HepG2 (cell line): ENCODE data around the gene DCST2. TPM values are rescaled to one million over a fixed set of nuclear protein-coding genes. Genes with fewer than 3 reads are reported as not detected.

Experiments used
- ARNT2 ChIP-seq: sonication (generic); formaldehyde crosslinking; IDR thresholded peaks from 2 replicates; pipeline ENCODE4 v1.8.0; 2022; ENCODE audit warnings: mild to moderate bottlenecking, low read depth, missing genetic modification reagents, moderate library complexity
- ATF5 ChIP-seq: sonication (generic); formaldehyde crosslinking; IDR thresholded peaks from 2 replicates; pipeline ENCODE4 v1.4.0; 2020; ENCODE audit warnings: mild to moderate bottlenecking, low read depth, missing genetic modification reagents
- BCL6 ChIP-seq: IDR thresholded peaks from 2 replicates; pipeline ENCODE4 v1.6.1; 2016; ENCODE audit warnings: missing genetic modification reagents, missing compliant biosample characterization
- MEF2D ChIP-seq: sonication (generic); formaldehyde crosslinking; IDR thresholded peaks from 2 replicates; pipeline ENCODE4 v1.5.1; 2020; ENCODE audit warnings: mild to moderate bottlenecking, missing genetic modification reagents
- RBFOX2 ChIP-seq: fragments of 200-400 bp; formaldehyde crosslinking; IDR thresholded peaks from 2 replicates; pipeline ENCODE4 v1.6.1; 2017; ENCODE audit warnings: low read depth, mild to moderate bottlenecking, low read length
- SNAPC4 ChIP-seq: sonication (generic); formaldehyde crosslinking; IDR thresholded peaks from 2 replicates; pipeline ENCODE4 v1.4.0; 2020; ENCODE audit warnings: mild to moderate bottlenecking, missing genetic modification reagents
- SOX13 ChIP-seq, 3 experiments: fragments of 450-650 bp in 1 of 3; sonication (generic) in 1 of 3; formaldehyde crosslinking in 1 of 3; IDR thresholded peaks in 2 of 3; conservative IDR thresholded peaks in 1 of 3; 2 replicates each; pipeline versions ENCODE4 v1.5.0 to v1.6.1; 2016 to 2020; ENCODE audit warnings: antibody characterized with exemption in 1 of 3, mild to moderate bottlenecking in 1 of 3, missing compliant biosample characterization in 1 of 3, missing genetic modification reagents in 1 of 3, moderate library complexity in 1 of 3
- SRF ChIP-seq: IDR thresholded peaks from 2 replicates; pipeline ENCODE4 v1.6.1; 2011; ENCODE audit warnings: mild to moderate bottlenecking, low read depth, low read length, moderate library complexity
- TEAD2 ChIP-seq: sonication (generic); formaldehyde crosslinking; IDR thresholded peaks from 2 replicates; pipeline ENCODE4 v1.9.0; 2021; ENCODE audit warnings: missing genetic modification reagents
- TGIF2 ChIP-seq: IDR thresholded peaks from 2 replicates; pipeline ENCODE4 v1.6.1; 2016; ENCODE audit warnings: control low read depth, missing compliant biosample characterization
- ZFP90 ChIP-seq: sonication (generic); formaldehyde crosslinking; IDR thresholded peaks from 2 replicates; pipeline ENCODE4 v1.8.0; 2022; ENCODE audit warnings: missing genetic modification reagents, mild to moderate bottlenecking, inconsistent platforms, borderline replicate concordance
- ZMYM4 ChIP-seq: sonication (generic); formaldehyde crosslinking; IDR thresholded peaks from 2 replicates; pipeline ENCODE4 v1.8.1; 2023; ENCODE audit warnings: mild to moderate bottlenecking, missing genetic modification reagents
- ZNF331 ChIP-seq: sonication (generic); formaldehyde crosslinking; IDR thresholded peaks from 2 replicates; pipeline ENCODE4 v1.4.0; 2020; ENCODE audit warnings: missing genetic modification reagents
- ZNF501 ChIP-seq: sonication (generic); formaldehyde crosslinking; IDR thresholded peaks from 2 replicates; pipeline ENCODE4 v1.5.1; 2020; ENCODE audit warnings: mild to moderate bottlenecking, moderate library complexity, missing genetic modification reagents
- ZNF564 ChIP-seq: sonication (generic); formaldehyde crosslinking; IDR thresholded peaks from 2 replicates; pipeline ENCODE4 v1.8.1; 2023; ENCODE audit warnings: mild to moderate bottlenecking, missing genetic modification reagents
- ZNF644 ChIP-seq: IDR thresholded peaks from 2 replicates; pipeline ENCODE4 v1.6.1; 2016; ENCODE audit warnings: low read depth
- ZNF768 ChIP-seq: sonication (generic); formaldehyde crosslinking; IDR thresholded peaks from 2 replicates; pipeline ENCODE4 v1.4.0; 2020; ENCODE audit warnings: missing genetic modification reagents
- polyA plus RNA-seq, 8 experiments: library from polyadenylated mRNA; depleted of rRNA in 3 of 8; stranded (reverse) in 7 of 8; unstranded in 1 of 8; fragments of >200 nt; fragmentation: Illumina TruSeq in 4 of 8; extraction: Trizol in 4 of 8; gene quantifications; 2 replicates each; pipeline versions ENCODE4 v1.2.1 to v1.2.3, GENCODE V29; 2011 to 2016; ENCODE audit warnings: low read depth in 4 of 8, missing spikeins in 1 of 8, mixed read lengths in 1 of 8; ENCODE audit not compliant: insufficient read depth in 1 of 8
- total RNA-seq, 5 experiments: library from RNA; depleted of rRNA; stranded (reverse); fragments of >200 nt; fragmentation: Illumina TruSeq; extraction: Trizol; gene quantifications; 2 replicates each; pipeline ENCODE4 v1.2.3, GENCODE V29; 2016; ENCODE audit warnings: low read depth in 1 of 5
- TF ChIP-seq, protein P1 (sequence below): sonication (generic); formaldehyde crosslinking; conservative IDR thresholded peaks from 2 replicates; pipeline ENCODE4 v1.8.0; 2022; ENCODE audit warnings: missing genetic modification reagents
- TF ChIP-seq, protein P2 (sequence below): sonication (generic); formaldehyde crosslinking; IDR thresholded peaks from 2 replicates; pipeline ENCODE4 v1.5.0; 2020; ENCODE audit warnings: mild to moderate bottlenecking, missing genetic modification reagents, borderline replicate concordance

DCST2 gene
- total and polyA plus RNA-seq, 2 of the 13 experiments (the other 11 are each of a cell fraction or from before 2014, with no cell fraction given) = 0.74 TPM; not detected in 1

- TF ChIP-seq, protein P1, sequence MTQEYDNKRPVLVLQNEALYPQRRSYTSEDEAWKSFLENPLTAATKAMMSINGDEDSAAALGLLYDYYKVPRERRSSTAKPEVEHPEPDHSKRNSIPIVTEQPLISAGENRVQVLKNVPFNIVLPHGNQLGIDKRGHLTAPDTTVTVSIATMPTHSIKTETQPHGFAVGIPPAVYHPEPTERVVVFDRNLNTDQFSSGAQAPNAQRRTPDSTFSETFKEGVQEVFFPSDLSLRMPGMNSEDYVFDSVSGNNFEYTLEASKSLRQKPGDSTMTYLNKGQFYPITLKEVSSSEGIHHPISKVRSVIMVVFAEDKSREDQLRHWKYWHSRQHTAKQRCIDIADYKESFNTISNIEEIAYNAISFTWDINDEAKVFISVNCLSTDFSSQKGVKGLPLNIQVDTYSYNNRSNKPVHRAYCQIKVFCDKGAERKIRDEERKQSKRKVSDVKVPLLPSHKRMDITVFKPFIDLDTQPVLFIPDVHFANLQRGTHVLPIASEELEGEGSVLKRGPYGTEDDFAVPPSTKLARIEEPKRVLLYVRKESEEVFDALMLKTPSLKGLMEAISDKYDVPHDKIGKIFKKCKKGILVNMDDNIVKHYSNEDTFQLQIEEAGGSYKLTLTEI (CRISPR knock-in tag) = no peak
- peak; percentile 52; the same call in 1 of the 2 replicates for TF ChIP-seq ZNF501 (CRISPR knock-in tag)
- no peak for TF ChIP-seq SOX13 (IDR thresholded peaks at IDR 0.05)
- TF ChIP-seq SOX13 (CRISPR knock-in tag; conservative IDR thresholded peaks at IDR 0.05 in 1 of 2, IDR thresholded peaks at IDR 0.05 in 1 of 2) = peak in 1 of 2 experiments; percentile 72; a peak in 2 of 4 replicates
- peak; percentile 81; the same call in 1 of the 2 replicates for TF ChIP-seq ZNF564
- peak; percentile 66 for TF ChIP-seq ZNF331 (CRISPR knock-in tag)
- no peak for TF ChIP-seq SRF
- no peak; the same call in 1 of the 2 replicates for TF ChIP-seq TGIF2 (CRISPR knock-in tag)
- TF ChIP-seq TEAD2 (CRISPR knock-in tag) = no peak
- TF ChIP-seq ZMYM4 (CRISPR knock-in tag) = peak; percentile 46
- TF ChIP-seq ZNF768 = no peak
- no peak for TF ChIP-seq SNAPC4 (CRISPR knock-in tag)
- TF ChIP-seq, protein P2, sequence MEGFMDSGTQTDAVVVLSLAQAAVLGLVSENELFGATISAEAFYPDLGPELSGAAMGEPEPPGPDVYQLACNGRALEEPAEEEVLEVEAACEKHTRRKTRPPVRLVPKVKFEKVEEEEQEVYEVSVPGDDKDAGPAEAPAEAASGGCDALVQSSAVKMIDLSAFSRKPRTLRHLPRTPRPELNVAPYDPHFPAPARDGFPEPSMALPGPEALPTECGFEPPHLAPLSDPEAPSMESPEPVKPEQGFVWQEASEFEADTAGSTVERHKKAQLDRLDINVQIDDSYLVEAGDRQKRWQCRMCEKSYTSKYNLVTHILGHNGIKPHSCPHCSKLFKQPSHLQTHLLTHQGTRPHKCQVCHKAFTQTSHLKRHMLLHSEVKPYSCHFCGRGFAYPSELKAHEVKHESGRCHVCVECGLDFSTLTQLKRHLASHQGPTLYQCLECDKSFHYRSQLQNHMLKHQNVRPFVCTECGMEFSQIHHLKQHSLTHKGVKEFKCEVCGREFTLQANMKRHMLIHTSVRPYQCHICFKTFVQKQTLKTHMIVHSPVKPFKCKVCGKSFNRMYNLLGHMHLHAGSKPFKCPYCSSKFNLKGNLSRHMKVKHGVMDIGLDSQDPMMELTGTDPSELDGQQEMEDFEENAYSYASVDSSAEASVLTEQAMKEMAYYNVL (CRISPR knock-in tag) = no peak
- TF ChIP-seq BCL6 (CRISPR knock-in tag) = peak; percentile 29; the same call in 1 of the 2 replicates
- TF ChIP-seq ZNF644 (CRISPR knock-in tag) = peak; percentile 22; the same call in 1 of the 2 replicates
- TF ChIP-seq ARNT2 (CRISPR knock-in tag) = peak; percentile 49; the same call in 1 of the 2 replicates
- TF ChIP-seq ZFP90 = 0 out of 2 replicates have a peak, but pooled peaks have one; percentile 60
- TF ChIP-seq ATF5 (CRISPR knock-in tag) = no peak
- peak; percentile 52; the same call in 1 of the 2 replicates for TF ChIP-seq MEF2D (CRISPR knock-in tag)
- peak; percentile 47; the same call in 1 of the 2 replicates for TF ChIP-seq RBFOX2
Measured at GRCh38 chr1:154972517-154973343, 60.9 kb downstream of the DCST2 start (continued).
